ENCODE measurements around the gene WDR82.

WDR82 gene

GRCh38 chr3:52225452-52226228 is 52.8 kb downstream of the WDR82 start, which contains the start of gene TLR9:
Gene TLR9, minus strand, starts transcription at chr3:52225645. Its CDS starts 116 bp downstream, at chr3:52225529.
- no peak for ATAC-seq
- TF ChIP-seq OSR1 (CRISPR knock-in tag; IDR thresholded peaks at IDR 0.05) (no peak), ESRRG (CRISPR knock-in tag; IDR thresholded peaks at IDR 0.05) (no peak)

GRCh38 chr3:52223449-52224408 is 54.7 kb downstream of the WDR82 start:
- ATAC-seq: no peak
- no peak for TF ChIP-seq ZNF565 (CRISPR knock-in tag; conservative IDR thresholded peaks at IDR 0.05; ENCODE audit: low read depth)
- TF ChIP-seq ZNF8 (CRISPR knock-in tag; IDR thresholded peaks at IDR 0.05): no peak
- no peak for TF ChIP-seq ARNTL (CRISPR knock-in tag; IDR thresholded peaks at IDR 0.05; ENCODE audit: borderline replicate concordance, low read depth)
- TF ChIP-seq CSDC2 (CRISPR knock-in tag; IDR thresholded peaks at IDR 0.05): no peak
- no peak for TF ChIP-seq ZFP30 (CRISPR knock-in tag; IDR thresholded peaks at IDR 0.05)
- no peak for TF ChIP-seq ZC3H10 (CRISPR knock-in tag; IDR thresholded peaks at IDR 0.05)

GRCh38 chr3:52222319-52223221 is 55.9 kb downstream of the WDR82 start:
- ATAC-seq: no peak
- TF ChIP-seq TCF4 (CRISPR knock-in tag; IDR thresholded peaks at IDR 0.05; ENCODE audit: borderline replicate concordance): no peak
- TF ChIP-seq PPARA (CRISPR knock-in tag; IDR thresholded peaks at IDR 0.05; ENCODE audit: borderline replicate concordance): no peak
- no peak for TF ChIP-seq ZNF565 (CRISPR knock-in tag; conservative IDR thresholded peaks at IDR 0.05; ENCODE audit: low read depth)
- no peak for TF ChIP-seq RARB (CRISPR knock-in tag; IDR thresholded peaks at IDR 0.05)
- TF ChIP-seq CREB5 (CRISPR knock-in tag; IDR thresholded peaks at IDR 0.05; ENCODE audit: low read depth): no peak
- no peak for TF ChIP-seq PATZ1 (CRISPR knock-in tag; IDR thresholded peaks at IDR 0.05; ENCODE audit: borderline replicate concordance)
- TF ChIP-seq BACH2 (CRISPR knock-in tag; IDR thresholded peaks at IDR 0.05; ENCODE audit: borderline replicate concordance): no peak
- TF ChIP-seq CSDC2 (CRISPR knock-in tag; IDR thresholded peaks at IDR 0.05): no peak
- TF ChIP-seq ISL1 (CRISPR knock-in tag; IDR thresholded peaks at IDR 0.05): no peak
- TF ChIP-seq ZNF8 (CRISPR knock-in tag; IDR thresholded peaks at IDR 0.05): no peak
- no peak for TF ChIP-seq CSRNP3 (CRISPR knock-in tag; IDR thresholded peaks at IDR 0.05)
- TF ChIP-seq OSR1 (CRISPR knock-in tag; IDR thresholded peaks at IDR 0.05): no peak
- no peak for TF ChIP-seq TOX (CRISPR knock-in tag; IDR thresholded peaks at IDR 0.05; ENCODE audit: borderline replicate concordance)
- TF ChIP-seq GLIS3 (CRISPR knock-in tag; IDR thresholded peaks at IDR 0.05): no peak
- no peak for TF ChIP-seq ZNF70 (CRISPR knock-in tag; IDR thresholded peaks at IDR 0.05)
- TF ChIP-seq POU6F1 (CRISPR knock-in tag; IDR thresholded peaks at IDR 0.05; ENCODE audit: borderline replicate concordance, low read depth): no peak
- TF ChIP-seq TSHZ2 (CRISPR knock-in tag; IDR thresholded peaks at IDR 0.05): no peak
- TF ChIP-seq ESRRG (CRISPR knock-in tag; IDR thresholded peaks at IDR 0.05): no peak
- no peak for TF ChIP-seq ARNTL (CRISPR knock-in tag; IDR thresholded peaks at IDR 0.05; ENCODE audit: borderline replicate concordance, low read depth)
- no peak for TF ChIP-seq ZFP30 (CRISPR knock-in tag; IDR thresholded peaks at IDR 0.05)
